Activated CD4-positive, alpha-beta T cell treated with anti-CD3 and anti-CD28 coated beads, Interleukin-2, Interleukin-6, amounts not matched to agents 100 ng/mL and 50 ng/mL, durations not matched to agents 16 hours and 8 hours (primary cell): ENCODE measurements around the gene TXNDC2.
"Not testable (repeated sequence)": the region's sequence is repeated elsewhere in the genome, so short reads cannot be mapped to it uniquely, and the experiment has no call there.

Source experiments
- DNase-seq: peaks from one replicate; pipeline ENCODE4 v3.0.0-alpha.2; 2020

The TXNDC2 gene

GRCh38 chr18:9885170-9886004, at the start of gene TXNDC2:
TXNDC2 (plus strand) TSS chr18:9885973; CDS start chr18:9886681, 708 bp downstream.
- DNase-seq = no peak

- DNase-seq = no peak
Observed at GRCh38 chr18:9838144-9838877, 47.5 kb upstream of the TXNDC2 start.

GRCh38 chr18:9839211-9839610, 46.6 kb upstream of the TXNDC2 start:
- no peak for DNase-seq

- no peak for DNase-seq
Observed at GRCh38 chr18:9839853-9840252, 45.9 kb upstream of the TXNDC2 start.

- DNase-seq = no peak
Observed at GRCh38 chr18:9841752-9842151, 44.0 kb upstream of the TXNDC2 start.

GRCh38 chr18:9842448-9842847, 43.3 kb upstream of the TXNDC2 start:
- DNase-seq = no peak

- no peak for DNase-seq
Observed at GRCh38 chr18:9845256-9845655, 40.5 kb upstream of the TXNDC2 start.

- no peak for DNase-seq
Observed at GRCh38 chr18:9846162-9846925, 39.4 kb upstream of the TXNDC2 start.

- no peak for DNase-seq
Observed at GRCh38 chr18:9848170-9848879, 37.4 kb upstream of the TXNDC2 start.

GRCh38 chr18:9849407-9850283, 36.1 kb upstream of the TXNDC2 start:
- no peak for DNase-seq

- DNase-seq = no peak
Observed at GRCh38 chr18:9850309-9850708, 35.5 kb upstream of the TXNDC2 start.

- DNase-seq = no peak
Observed at GRCh38 chr18:9851511-9851910, 34.3 kb upstream of the TXNDC2 start.

GRCh38 chr18:9852266-9853081, 33.3 kb upstream of the TXNDC2 start:
- DNase-seq = no peak

GRCh38 chr18:9854801-9855676, 30.7 kb upstream of the TXNDC2 start:
- DNase-seq = no peak

- DNase-seq = no peak
Observed at GRCh38 chr18:9855681-9856080, 30.1 kb upstream of the TXNDC2 start.

GRCh38 chr18:9856092-9856491, 29.7 kb upstream of the TXNDC2 start:
- no peak for DNase-seq

GRCh38 chr18:9857479-9857998, 28.2 kb upstream of the TXNDC2 start:
- not testable (repeated sequence) for DNase-seq

GRCh38 chr18:9858642-9859041, 27.1 kb upstream of the TXNDC2 start:
- DNase-seq = no peak

GRCh38 chr18:9859232-9859631, 26.5 kb upstream of the TXNDC2 start:
- DNase-seq = no peak

- DNase-seq = no peak
Observed at GRCh38 chr18:9860682-9861081, 25.1 kb upstream of the TXNDC2 start.
